Measurements from ENCODE around the gene PRKAR1B.

PRKAR1B gene

DNA sequence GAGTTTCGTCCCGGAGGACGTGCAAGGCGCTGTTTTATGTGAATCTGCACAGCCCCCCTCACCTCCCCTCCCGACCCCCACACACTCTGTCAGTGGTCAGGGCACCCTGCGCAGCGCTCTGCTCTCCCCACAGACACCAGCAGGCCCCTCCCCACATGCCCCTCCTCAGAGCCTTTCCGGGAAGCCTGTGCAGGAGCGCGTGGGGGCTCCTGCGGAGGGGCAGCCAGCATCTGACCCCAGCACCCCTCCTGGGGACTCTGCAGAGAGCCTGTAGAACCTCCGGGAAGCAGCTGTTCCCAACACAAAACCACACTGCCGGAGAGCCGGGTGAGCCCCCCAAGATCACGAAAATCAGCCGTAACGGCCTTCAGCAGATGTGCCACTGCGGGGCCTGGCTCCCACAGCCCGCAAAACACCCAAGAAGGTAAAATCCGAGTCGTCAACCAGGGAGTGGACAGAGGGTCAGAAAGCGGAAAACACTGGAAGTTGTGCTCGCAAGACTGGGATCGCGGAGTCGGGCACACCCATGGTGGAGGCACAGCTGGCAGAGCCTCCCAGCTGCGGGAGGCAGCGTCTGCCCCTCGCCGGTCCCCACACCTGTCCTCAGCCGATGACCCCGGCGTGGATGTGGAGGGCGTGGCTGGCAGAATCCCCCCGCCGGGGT is 153.7 kb downstream of the PRKAR1B start:
- TF ChIP-seq, protein P1, sequence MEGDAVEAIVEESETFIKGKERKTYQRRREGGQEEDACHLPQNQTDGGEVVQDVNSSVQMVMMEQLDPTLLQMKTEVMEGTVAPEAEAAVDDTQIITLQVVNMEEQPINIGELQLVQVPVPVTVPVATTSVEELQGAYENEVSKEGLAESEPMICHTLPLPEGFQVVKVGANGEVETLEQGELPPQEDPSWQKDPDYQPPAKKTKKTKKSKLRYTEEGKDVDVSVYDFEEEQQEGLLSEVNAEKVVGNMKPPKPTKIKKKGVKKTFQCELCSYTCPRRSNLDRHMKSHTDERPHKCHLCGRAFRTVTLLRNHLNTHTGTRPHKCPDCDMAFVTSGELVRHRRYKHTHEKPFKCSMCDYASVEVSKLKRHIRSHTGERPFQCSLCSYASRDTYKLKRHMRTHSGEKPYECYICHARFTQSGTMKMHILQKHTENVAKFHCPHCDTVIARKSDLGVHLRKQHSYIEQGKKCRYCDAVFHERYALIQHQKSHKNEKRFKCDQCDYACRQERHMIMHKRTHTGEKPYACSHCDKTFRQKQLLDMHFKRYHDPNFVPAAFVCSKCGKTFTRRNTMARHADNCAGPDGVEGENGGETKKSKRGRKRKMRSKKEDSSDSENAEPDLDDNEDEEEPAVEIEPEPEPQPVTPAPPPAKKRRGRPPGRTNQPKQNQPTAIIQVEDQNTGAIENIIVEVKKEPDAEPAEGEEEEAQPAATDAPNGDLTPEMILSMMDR (conservative IDR thresholded peaks at IDR 0.05; ENCODE audit: low read depth, low read length): no peak
- H3K4me3 ChIP-seq (ENCODE audit: low read depth, low read length): no peak overlapping the region
- DNase-seq (ENCODE audit: low read depth): no peak

DNA sequence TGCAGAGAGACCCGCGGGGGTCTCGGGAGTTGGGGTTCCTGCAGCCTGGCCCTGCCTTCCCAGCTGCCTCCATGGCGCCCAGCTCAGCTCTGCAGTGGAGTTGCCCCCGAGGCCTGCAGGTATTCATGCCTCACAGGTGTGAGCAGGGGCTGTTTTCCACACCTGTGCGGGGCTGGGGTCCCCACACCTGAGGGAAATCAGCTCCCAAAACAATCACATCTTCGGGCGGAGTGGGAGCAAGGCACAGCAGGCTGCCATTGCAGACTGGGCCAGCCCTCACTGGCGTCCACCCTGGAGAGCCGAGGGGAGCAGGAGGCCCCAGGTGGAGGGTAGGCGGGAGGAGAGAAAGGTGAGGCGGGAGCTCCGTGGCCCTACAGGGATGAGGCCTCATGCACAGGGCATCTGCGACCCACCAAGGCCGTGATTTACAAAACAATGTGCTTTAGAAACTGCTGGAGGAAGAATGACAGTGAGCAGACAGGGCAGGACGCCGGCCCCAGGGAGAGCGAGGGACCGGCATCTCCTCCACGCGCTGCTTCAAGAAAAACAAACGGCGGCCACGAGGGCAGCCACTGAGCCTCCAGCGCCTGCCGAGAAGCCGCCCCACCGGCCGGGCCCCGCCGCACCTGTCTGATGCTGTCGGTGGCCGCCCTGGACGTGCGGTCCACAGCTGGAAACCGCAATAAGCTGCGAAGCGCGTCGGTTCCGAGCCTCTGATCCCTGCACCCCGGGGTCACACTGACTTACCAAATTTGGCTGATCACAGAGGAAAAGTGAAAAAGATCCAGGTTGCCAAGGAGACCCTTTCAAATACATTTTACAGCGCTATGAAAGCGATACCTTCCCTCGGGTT is 154.4 kb downstream of the PRKAR1B start:
- H3K4me3 ChIP-seq (ENCODE audit: low read depth, low read length): no peak overlapping the region
- no peak for DNase-seq (ENCODE audit: low read depth)
- TF ChIP-seq, protein P1 (conservative IDR thresholded peaks at IDR 0.05; ENCODE audit: low read depth, low read length): no peak

DNA sequence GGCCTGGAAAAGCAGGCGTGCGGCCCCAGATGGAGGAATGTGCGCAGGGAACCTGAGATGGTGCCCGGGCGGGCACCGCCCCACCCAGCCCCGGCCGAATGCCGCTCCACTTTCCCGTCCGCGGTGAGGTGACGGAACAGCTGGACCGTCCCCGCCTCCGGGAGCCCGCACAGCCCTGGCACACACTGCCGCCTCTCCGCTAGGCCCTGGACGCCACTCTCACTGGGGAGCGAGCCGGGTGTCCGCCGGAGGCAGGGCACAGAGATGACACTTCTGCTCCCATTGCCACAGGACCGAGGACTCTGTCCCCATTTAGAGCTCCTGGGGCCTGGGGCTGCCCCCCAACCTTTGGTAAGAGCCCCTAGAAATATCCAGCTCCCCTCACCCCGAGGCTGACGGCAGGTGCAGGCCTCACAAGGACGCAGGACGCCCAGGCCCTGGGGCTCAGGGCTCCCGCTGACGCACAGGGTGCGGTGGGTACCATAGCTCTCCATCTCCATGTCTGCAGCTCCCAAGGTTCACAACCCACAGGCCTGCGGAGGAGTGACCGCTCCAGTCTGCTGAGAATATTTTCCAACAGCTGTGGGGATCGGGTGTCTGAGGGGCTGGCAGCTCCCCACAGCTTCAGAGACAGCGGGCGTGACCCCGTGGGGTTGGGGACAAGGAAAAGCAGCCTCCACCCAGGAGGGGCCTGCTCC is 155.2 kb downstream of the PRKAR1B start:
- no peak for DNase-seq (ENCODE audit: low read depth)
- TF ChIP-seq, protein P1 (conservative IDR thresholded peaks at IDR 0.05; ENCODE audit: low read depth, low read length): no peak

DNA sequence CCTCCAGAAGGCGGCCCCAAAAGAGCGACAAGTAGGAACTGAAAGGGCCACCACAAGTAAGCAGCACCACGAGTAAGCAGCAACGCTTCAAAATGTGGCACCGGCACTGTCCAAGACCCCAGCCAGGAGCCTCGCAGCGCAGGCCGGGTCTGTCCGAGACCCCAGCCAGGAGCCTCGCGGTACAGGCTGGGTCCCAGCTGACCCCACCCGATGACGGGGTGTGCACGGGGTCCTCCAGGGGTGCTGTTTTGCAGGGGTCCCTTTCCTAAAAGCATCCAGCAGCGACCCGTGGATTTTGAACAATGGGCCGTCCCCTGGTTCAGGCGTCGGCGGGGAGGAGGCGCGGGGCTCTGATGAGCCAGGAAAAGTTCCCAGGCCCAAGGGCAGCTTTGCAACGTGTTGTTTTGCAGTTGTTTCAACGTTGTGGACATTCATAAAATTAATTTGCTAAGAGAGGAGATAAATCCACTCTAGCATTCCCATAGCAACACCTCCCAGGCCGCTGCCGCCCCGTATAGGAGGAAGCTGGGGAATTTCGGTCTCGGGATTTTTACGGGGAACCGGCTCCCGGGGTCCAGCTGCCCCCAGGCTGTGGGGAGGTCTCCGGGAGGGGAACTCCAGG is 155.9 kb downstream of the PRKAR1B start:
- DNase-seq (ENCODE audit: low read depth): no peak
- TF ChIP-seq, protein P1 (conservative IDR thresholded peaks at IDR 0.05; ENCODE audit: low read depth, low read length): no peak
- no peak overlapping the region for H3K4me3 ChIP-seq (ENCODE audit: low read depth, low read length)

More for the DNA sequence above, 155.2 kb downstream of the PRKAR1B start:
- H3K4me3 ChIP-seq (ENCODE audit: low read depth, low read length): no peak overlapping the region

DNA sequence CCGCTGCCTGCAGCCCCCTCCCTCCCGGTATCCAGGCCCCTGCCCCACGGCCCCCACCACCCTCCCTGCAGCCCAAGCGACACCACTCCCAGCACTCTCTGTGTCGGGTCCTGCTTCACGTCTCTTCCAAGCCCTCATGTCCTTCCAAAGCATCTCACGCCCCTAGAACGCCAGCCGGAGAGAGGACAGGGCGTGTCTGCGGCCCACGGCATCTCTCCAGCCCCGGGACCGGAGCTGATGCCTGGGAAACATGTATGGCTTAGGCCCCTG is 156.3 kb downstream of the PRKAR1B start:
- no peak overlapping the region for H3K4me3 ChIP-seq (ENCODE audit: low read depth, low read length)
- DNase-seq (ENCODE audit: low read depth): no peak
- TF ChIP-seq, protein P1 (conservative IDR thresholded peaks at IDR 0.05; ENCODE audit: low read depth, low read length): no peak

DNA sequence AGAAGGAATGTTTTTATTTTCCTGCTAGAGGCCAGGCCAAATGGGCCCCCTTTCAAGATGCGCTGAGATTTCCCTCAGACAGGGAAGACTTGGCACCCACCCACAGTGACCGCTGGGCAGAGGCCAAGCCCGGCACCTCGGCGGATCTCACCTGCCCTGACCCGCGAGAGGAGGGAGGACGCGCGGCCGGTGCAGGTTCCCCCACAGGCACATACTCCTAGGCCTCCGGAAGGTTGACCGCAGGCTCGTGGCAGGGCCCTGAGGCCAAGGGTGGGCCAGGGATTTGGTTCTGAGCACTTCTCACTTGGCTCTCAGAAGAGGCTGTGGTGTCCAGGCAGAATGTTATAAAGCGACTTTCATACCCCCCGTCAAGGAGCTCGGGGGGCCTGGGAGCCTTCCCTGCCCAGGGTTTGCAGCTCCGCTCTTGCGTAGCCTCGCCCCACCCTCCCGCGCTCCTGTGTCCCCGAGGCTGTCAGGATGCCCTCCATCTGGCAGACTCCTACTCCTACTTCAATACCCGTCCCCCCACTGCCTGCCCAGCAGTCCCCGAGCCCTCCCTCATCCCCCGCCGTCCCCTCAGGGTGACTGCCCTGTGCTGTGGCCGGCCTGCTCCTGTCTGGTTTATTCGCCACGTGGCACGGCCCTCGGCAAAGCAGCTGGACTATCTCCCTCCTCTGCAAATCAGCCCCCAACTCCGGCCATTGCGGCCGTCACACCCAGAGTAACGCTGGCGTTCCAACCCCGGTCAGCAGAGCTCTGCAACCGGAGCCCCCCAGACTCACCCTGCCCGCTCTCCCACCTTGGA is 156.9 kb downstream of the PRKAR1B start:
- TF ChIP-seq, protein P1 (conservative IDR thresholded peaks at IDR 0.05; ENCODE audit: low read depth, low read length): no peak
- no peak for DNase-seq (ENCODE audit: low read depth)
- no peak overlapping the region for H3K4me3 ChIP-seq (ENCODE audit: low read depth, low read length)
